ENCODE results near the gene ZNF280A.
"Not testable (repeated sequence)": the region's sequence is repeated elsewhere in the genome, so short reads cannot be mapped to it uniquely, and the experiment has no call there.

The ZNF280A gene

DNA sequence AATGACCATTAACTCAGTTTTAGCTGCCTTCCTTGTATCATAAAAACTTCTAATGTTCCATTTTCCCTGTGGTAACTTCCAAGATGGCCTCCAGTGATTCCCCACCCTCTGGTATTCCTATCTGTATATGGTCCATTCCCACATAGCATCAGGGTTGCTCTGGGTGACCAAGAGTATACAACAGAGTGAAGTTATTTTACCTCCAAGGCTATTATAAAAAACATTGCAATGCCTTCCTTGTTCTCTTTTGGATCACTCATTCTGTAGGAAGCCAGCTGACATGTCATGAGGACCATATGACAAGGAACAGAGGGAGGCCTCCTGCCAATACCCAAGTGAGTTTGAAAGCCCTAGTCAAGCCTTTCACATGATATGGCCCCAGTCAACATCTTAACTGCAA, 41.6 kb downstream of the ZNF280A start:
- no peak overlapping the region for H3K27ac ChIP-seq
- DNase-seq (ENCODE audit: low spot score): no peak
- ChIA-PET CTCF (no interaction called here), POLR2A (ENCODE audit: low non-redundant PET) (no interaction called here)
- TF ChIP-seq, protein P1, sequence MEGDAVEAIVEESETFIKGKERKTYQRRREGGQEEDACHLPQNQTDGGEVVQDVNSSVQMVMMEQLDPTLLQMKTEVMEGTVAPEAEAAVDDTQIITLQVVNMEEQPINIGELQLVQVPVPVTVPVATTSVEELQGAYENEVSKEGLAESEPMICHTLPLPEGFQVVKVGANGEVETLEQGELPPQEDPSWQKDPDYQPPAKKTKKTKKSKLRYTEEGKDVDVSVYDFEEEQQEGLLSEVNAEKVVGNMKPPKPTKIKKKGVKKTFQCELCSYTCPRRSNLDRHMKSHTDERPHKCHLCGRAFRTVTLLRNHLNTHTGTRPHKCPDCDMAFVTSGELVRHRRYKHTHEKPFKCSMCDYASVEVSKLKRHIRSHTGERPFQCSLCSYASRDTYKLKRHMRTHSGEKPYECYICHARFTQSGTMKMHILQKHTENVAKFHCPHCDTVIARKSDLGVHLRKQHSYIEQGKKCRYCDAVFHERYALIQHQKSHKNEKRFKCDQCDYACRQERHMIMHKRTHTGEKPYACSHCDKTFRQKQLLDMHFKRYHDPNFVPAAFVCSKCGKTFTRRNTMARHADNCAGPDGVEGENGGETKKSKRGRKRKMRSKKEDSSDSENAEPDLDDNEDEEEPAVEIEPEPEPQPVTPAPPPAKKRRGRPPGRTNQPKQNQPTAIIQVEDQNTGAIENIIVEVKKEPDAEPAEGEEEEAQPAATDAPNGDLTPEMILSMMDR (conservative IDR thresholded peaks at IDR 0.05; ENCODE audit: low read depth): no peak

DNA sequence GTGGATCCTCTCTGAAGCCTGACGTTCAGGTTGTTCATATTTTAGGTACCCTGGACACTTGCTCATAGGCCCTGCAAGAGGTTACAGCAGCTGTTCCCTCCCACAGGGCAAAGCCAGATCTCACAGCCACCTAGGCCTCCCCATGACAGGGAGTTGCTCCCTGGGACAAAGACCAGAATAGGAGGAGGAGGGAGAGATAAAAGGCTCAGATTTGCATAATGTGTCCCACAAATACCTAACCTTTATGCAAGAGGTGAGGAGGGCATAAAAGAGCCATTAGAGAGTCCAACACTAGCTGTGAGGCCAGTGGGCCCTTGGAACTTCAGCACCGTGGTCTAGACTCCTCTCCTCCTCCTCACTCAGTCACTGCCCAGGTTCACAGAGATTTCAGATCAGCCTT, 45.3 kb downstream of the ZNF280A start:
- ChIA-PET CTCF (no interaction called here), POLR2A (ENCODE audit: low non-redundant PET) (no interaction called here)
- no peak for DNase-seq (ENCODE audit: low spot score)
- TF ChIP-seq, protein P1 (conservative IDR thresholded peaks at IDR 0.05; ENCODE audit: low read depth): no peak
- H3K27ac ChIP-seq: no peak overlapping the region

DNA sequence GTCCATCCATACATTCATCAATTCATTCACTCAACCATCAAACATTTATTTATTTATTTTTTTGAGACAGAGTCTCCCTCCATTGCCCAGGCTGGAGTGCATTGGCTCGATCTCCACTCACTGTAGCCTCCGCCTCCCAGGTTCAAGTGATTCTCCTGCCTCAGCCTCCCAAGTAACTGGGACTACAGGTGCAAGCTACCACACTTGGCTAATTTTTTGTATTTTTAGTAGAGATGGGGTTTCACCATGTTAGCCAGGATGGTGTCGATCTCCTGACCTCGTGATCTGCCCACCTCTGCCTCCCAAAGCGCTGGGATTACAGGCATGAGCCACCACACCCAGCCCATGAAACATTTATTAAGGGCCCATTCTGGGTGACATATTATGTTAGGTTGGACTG, 49.0 kb downstream of the ZNF280A start:
- POLR2A ChIA-PET (ENCODE audit: low non-redundant PET); H3K27ac ChIP-seq; DNase-seq (ENCODE audit: low spot score); CTCF ChIA-PET: not testable (repeated sequence)

DNA sequence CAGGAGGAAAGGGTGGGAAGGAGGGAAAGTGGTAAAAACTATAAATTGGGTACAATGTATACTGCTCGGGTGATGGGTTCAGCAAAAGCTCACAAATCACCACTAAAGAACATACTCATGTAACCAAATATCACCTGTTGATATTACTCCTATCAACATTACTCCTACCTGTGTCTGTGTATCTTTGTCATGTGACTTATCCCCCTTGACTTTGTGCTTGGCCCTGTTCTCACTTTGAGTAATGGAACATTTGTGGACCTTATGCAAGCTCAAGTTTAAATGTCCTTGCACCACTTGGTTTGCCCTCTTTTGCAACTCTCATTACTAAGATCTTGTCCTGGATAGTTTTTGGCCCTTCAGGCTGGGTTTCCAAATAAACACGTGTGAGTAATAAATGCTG, 50.5 kb downstream of the ZNF280A start:
- H3K27ac ChIP-seq: no peak overlapping the region
- TF ChIP-seq, protein P1 (conservative IDR thresholded peaks at IDR 0.05; ENCODE audit: low read depth): no peak
- ChIA-PET POLR2A (ENCODE audit: low non-redundant PET) (no interaction called here), CTCF (no interaction called here)
- DNase-seq (ENCODE audit: low spot score): no peak

DNA sequence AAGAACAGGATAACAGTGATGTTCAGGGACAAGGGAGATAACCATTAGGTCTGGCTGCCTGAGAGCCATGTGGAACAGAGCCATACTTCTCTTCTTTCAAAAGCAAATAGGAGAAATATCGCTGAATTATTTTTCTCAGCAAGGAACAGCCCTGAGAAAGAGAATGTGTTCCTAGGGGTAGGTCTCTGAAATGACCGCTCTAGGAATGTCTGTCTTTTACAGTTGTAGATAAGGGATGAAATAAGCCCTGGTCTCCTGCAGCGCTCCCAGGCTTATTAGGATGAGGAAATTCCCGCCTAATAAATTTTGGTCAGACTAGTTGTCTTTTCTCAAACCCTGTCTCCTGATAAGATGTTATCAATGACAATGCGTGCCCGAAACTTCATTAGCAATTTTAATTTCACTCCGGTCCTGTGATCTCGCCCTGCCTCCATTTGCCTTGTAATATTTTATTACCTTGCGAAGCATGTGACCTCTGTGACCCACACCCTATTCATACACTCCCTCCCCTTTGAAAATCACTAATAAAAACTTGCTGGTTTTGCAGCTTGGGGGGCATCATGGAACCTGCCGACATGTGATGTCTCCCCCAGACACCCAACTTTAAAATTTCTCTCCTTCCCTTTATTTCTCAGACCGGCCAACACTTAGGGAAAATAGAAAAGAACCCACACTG, 51.1 kb downstream of the ZNF280A start:
- POLR2A ChIA-PET (ENCODE audit: low non-redundant PET); CTCF ChIA-PET; H3K27ac ChIP-seq; DNase-seq (ENCODE audit: low spot score): not testable (repeated sequence)

DNA sequence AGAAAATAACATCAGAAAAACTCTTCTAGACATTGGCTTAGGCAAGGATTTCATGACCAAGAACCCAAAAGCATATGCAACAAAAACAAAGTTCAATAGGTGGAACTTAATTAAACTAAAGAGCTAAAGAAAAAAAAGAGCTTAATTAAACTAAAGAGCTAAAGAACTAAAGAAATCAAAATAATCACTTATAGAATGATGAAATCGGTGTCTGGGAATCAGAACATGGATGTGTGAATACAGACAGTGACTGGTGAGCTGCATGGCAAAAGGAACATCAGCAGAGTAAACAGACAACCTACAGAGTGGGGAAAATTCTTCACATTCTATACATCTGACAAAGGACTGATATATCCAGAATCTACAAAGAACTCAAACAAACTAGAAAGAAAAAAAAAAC, 53.0 kb downstream of the ZNF280A start:
- TF ChIP-seq, protein P1 (conservative IDR thresholded peaks at IDR 0.05; ENCODE audit: low read depth): no peak
- no peak for DNase-seq (ENCODE audit: low spot score)
- ChIA-PET CTCF (no interaction called here), POLR2A (ENCODE audit: low non-redundant PET) (no interaction called here)
- no peak overlapping the region for H3K27ac ChIP-seq

DNA sequence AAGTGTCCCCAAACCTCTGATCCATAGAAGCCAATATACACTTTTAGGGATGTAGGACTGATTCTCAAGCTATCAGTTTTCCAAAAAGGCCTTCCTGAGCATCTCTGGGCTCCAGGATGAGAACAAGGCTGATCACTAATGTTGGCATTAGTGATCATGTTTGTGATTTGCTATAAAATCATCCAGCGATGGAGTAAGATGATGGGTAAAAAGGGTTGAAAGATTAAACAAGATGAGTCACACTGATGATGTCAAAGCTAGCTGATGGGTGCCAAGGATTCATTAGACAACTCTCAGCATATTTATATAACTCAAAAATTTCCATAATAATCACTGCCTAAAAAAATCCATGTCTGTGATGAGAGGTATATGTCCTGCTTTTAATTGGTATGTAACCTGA, 54.3 kb downstream of the ZNF280A start:
- no peak overlapping the region for H3K27ac ChIP-seq
- ChIA-PET CTCF (interaction anchor here (0.6 kb wide), 1 partner anchor 1661 kb away, joined by 3 read pairs; no protein-coding TSS in a partner anchor), POLR2A (ENCODE audit: low non-redundant PET) (no interaction called here)
- TF ChIP-seq, protein P1 (conservative IDR thresholded peaks at IDR 0.05; ENCODE audit: low read depth): no peak
- no peak for DNase-seq (ENCODE audit: low spot score)

DNA sequence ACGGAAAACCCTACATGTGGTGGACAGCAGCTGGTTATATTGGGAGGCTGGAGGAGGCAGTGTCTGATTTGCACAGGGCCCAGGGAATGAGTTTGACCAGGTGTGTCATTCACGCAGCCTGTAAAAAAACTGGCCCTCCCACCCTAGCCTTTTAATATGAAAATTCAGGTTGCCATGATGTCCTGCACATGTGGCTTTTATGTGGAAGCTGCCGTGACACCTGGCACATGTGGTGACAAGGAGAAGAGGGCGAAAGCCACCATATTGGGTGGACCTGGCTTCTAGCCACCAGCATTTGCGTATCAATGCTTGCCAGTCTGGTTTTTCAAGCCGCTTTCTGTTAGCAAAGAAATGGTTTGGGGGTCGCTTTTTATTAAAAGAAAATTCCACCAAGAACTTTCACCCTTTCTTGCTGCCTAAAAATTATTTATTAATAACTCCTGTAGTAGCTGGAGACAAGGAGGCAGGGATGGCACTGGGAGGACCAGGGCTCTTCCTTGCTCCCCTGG, 54.9 kb downstream of the ZNF280A start:
- POLR2A ChIA-PET (ENCODE audit: low non-redundant PET): no interaction called here
- CTCF ChIA-PET: no interaction called here

More for the DNA sequence above, 54.9 kb downstream of the ZNF280A start:
- TF ChIP-seq, protein P1 (conservative IDR thresholded peaks at IDR 0.05; ENCODE audit: low read depth): no peak
- H3K27ac ChIP-seq: no peak overlapping the region
- DNase-seq (ENCODE audit: low spot score): no peak
